Activated CD8-positive, alpha-beta memory T cell treated with anti-CD3 and anti-CD28 coated beads, Interleukin-2, amount 50 U/mL, for 1 hour (primary cell): ENCODE measurements around the gene TNFRSF13B.
"Not testable (repeated sequence)": the region's sequence is repeated elsewhere in the genome, so short reads cannot be mapped to it uniquely, and the experiment has no call there.

Experiments used
- DNase-seq: peaks from one replicate; pipeline ENCODE4 v3.0.0-alpha.2; 2020; ENCODE audit errors: extremely low read depth

Gene TNFRSF13B

DNA sequence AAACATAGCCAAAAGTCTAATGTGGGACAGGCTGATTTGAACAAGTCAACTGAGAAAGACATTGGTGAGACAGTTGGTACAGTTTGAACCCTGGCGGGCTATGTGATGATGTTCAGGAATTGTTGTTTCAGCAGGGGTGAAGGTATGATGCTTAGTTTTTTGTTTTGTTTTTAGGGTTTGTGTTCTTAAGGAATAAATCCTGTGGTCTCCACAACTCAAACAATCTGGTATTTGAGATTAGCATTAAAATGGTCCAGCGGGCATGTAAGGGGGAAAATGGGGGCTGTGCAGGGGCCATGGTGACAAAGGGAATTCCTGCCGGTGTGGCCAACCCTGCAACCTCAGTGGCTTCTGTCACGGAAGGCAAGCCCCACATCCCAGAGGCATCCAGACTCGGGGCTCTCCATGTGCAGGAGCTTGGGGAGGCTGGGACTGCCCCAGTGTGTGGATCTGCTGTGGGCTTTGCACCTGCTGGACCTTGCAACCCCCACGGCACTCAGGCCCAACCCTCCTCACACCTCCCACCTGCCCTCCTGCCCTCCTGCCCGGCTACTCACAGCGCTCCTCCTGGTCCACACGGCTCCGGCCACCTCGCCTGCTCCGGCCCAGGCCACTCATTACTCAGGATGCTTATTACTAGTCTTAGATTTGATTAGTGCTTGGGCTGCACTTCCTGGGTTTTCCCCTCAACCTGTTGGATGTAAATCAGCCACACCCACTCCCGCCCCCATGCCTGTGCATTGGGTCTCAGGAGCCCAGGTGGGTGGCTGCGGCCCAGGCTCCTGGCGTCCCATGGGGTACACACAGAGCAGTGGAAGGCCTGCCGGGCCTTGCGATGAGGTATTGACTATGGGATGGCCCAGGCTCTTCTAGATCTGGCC lies at the start of gene TNFRSF13B:
TSS of gene TNFRSF13B (minus strand) at position 661 of the 881 bp plus-strand sequence. CDS start at position 618, 43 bp downstream.
- no peak for DNase-seq

DNA sequence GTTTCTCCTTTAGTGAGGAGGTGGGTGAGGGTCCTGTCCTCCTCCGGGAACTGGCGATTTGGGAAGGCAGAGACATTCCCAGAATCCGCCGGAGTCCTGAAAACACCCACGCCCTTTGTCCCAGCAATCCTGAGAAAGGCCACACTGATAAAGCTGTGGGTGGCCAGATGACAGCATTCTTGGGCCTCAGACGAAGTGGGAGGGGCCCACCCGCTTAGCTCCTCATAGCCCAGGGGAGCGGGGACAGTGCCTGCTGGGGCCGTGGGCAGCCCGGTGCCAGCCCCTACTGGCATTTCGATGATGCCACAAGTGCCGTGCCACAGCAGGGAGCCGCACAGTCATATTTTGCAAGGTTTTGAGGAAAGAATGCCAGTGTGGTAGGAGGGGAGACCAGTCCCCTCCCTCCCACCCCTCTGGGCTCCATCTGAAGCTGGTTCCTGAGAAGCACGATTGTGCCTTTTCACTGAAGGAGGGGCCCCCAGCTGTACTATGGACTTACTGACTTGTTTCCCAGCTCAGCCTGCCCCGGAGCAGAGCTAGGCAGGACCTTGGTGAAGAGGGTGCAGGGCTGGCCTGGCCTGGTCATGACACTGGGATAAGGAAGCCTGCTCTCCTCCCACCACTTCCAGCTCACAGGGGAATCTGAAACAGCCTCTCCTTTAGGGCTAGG lies 49.4 kb upstream of the TNFRSF13B start:
- no peak for DNase-seq

DNA sequence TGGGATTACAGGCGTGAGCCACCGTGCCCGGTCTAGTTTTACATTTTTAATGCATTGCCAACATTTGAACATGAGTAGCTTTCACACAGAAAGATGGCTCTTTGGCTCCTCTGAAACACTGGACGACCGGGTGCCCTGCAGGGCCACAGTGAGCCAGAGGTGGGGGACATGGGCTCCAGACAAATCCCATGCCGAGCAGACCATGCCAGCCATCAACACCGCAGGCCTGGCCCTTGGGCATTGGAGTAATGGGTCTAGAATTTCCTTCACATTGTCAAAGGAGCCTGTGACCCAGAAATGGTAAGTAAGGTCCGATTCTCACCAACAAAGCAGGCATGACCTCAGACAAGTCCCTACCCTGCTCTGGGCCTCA lies 48.9 kb upstream of the TNFRSF13B start:
- DNase-seq, result no peak

DNA sequence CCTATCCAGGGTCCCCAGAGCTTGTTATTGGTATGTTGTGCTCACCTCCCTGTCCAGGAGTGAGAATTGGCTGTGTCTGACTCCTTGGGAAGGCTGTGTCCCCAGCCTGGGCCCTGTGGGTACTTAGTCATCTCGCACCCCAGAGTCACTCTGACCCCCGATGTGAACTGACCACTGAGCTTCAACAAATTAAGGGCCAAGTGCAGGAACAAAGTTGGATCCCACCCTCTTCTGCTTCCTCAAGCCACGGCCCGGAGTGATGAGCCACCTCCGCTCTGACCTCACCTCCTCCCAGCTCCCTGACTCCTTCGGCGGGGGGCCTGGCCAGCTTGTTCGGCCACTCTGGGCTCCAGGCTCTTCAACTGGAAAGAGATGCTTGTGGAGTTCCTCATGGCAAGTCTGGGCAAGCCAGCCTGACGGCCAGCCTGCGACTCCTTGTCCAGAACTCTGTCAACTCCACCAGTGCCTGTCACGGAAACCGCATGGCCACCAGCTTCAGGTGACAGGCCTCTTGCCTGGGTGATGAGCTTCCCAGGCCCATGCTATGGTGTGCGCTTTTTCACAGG lies 48.1 kb upstream of the TNFRSF13B start:
- DNase-seq, result no peak

DNA sequence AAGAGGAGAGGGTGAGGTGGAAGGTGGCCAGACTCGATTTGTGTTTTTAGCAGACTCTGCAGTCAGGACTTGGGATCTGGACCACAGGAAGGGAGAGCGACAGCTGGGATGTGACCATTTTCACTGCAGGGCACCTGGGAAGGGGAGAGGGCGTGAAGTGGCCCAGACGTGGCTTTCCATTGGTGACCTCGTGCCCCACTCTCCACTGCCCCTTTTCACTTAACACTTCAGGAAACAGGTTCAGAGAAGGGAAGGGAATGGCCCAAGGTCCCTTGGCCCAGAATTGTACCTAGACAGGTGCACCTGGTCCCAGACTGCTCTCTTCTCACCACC lies 47.5 kb upstream of the TNFRSF13B start:
- DNase-seq, result no peak

DNA sequence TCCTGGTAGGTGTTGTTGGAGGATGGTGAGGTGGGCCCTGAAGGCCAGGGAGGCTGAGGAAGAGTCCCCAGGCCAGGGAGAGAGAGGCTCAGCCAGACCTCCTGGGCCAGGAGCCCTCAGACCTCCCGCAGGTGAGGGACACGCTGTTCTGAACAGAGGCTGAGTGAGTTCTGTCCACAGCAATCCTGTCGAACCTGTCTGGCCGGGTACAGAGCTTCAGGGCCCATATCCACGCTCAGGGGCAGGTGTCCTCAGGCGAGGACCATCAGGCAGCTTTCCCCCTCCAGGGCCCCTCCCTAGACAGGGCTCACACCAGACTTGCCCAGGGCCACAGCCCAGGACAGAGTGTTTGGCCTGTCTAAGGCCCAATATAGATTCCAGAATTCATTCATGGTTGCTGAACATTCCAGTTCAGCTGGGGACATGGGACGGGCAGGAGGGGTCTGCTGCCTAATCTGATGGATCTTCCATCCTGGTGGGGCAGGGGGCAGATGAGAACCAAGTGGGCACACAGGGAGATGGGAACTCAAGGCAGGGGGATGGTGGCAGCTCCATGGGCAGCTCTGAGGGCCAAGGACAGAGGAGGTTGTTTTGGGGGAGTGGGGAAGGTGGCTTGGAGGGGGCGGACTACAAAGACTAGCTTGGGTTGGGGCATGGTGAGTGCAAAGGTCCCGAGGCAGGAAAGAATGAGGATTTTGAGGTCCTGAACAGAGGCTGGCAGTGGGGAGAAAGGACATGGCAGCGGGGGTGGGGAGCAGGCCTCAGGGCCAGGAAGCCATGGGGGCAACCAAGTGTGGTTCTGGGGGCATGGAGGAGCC lies 46.9 kb upstream of the TNFRSF13B start:
- DNase-seq, result no peak

DNA sequence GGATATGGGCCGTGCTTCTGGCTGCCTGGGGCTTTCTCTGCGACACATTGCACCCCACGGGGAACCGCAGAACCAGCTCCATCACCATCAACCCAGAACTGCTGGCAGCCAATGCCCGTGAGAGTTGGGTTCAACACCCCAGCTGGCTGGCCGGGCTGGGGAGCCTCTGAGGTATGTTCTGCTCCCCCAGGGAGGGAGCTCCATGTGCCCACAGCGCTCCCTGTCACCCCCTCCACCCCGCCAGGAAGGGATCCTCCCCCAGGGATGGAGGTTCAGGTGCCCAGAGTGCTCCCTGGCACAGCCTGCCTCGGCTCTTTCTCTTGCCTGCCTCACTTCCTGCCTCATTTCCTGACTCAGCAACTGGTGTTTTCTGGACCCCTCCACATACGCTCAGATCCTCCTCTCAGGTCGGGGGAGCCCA lies 46.1 kb upstream of the TNFRSF13B start:
- no peak for DNase-seq

DNA sequence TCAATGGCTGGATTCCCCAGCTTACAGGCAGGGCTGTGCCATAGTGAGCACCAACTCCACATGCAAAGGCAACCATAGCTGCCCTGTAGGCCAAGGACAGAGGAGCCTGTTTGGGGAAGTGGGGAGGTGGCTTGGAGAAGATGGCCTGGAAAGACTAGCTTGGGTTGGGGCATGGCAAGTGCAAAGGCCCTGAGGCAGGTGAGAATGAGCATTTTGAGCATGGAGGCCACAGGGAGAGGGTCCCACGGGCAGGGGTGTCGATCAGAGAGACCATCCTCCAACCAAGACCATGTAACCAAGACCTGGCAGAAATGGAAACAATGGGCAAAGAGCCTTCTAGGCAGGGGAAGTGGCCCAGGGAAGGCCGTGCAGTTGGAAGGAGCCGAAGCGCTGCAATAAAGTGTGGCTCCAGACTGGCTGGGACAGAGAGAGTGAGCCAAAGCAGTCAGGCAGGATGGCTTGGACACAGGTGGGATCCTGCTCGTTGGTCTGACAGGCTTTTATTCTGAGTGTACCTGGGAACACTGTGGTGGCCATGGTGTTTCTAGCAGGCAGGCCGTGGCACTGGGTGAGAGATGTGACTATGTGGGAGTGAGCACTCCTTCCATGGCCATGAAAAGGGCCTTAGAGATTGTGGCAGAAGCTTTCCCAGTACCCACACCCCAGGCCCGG lies 45.6 kb upstream of the TNFRSF13B start:
- DNase-seq, result no peak

DNA sequence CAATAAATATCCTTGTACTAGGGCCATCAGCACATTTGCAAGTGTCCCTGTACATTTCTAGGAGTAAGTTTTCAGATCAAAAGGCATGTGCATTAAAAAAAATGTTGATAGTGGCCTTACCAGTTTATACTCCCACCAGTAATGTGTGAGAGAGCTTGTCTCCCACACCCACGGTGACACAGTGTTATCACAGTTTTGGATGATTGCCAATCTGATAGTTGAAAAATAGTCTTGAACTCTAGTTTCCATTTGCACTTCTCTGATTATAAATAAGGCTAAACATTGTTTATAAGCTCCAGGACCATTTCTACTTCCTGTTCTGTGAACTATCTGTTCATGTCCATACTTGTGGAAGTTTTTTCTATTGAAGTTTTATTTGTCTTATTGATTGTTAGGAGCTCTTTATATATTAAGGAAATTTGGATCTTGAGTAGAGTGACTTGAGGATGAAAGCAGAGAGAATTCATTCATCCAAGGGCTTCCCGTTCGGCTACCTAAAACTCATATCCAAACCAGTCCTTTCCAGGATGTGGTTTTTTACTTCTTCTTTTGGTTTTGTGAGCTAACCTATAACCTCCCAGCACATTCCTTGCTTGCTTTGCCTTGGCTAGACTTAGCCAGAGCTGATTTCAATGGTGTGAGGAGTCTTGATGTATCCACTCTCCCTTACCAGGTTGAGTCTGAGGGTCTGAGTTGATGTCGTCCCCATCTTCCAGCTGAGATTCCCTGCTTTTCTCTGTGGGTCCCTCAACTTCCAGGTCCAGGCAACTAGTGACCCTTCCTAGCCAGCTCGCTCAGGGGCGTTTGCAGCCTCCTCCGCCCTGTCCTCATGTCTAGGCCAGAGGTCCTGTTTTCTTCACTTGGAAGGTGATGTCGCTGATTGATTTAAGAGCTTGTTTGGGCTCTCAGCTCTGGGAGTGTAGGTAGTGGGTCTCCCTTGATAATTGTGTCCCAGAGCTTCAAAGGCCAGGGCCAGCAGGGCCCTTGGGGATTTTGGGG lies 44.6 kb upstream of the TNFRSF13B start:
- DNase-seq, result not testable (repeated sequence)

DNA sequence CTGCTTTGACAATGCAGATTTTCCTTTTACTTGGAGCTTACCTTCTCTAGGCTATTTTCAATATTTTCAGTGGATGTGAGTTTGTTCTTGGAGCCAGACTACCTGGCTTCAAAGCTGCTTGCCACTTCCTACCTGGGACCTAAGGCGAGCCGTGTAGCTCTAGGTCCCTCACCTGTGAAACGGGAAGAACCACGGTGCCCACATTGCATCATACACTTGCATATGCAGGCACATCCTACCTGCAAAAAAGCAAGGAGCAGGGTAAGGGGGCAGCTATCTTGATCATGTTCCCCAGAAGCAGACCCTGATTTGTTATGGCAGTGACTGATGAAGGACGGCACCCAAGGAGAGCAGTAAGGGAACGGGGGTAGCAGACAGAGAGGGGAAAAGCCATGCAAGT lies 43.3 kb upstream of the TNFRSF13B start:
- DNase-seq, result no peak

DNA sequence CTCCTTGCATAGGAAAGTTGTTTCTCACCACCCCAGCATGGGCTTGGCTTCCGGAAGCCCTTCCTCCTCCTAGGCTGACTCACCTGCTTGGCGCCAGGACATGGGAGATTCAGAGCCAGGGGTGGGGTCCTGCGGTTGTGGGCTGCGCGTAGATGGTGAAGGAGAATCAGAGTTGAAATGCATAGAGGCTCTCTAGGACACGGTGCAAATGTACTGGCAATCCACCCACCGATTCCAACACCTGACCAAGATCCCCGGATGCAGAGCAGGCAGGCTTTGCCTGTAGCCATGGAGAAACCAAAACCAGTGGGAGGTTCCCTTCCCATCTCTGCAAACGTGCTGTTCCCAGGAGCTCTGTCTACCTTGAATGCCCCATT lies 42.8 kb upstream of the TNFRSF13B start:
- not testable (repeated sequence) for DNase-seq

DNA sequence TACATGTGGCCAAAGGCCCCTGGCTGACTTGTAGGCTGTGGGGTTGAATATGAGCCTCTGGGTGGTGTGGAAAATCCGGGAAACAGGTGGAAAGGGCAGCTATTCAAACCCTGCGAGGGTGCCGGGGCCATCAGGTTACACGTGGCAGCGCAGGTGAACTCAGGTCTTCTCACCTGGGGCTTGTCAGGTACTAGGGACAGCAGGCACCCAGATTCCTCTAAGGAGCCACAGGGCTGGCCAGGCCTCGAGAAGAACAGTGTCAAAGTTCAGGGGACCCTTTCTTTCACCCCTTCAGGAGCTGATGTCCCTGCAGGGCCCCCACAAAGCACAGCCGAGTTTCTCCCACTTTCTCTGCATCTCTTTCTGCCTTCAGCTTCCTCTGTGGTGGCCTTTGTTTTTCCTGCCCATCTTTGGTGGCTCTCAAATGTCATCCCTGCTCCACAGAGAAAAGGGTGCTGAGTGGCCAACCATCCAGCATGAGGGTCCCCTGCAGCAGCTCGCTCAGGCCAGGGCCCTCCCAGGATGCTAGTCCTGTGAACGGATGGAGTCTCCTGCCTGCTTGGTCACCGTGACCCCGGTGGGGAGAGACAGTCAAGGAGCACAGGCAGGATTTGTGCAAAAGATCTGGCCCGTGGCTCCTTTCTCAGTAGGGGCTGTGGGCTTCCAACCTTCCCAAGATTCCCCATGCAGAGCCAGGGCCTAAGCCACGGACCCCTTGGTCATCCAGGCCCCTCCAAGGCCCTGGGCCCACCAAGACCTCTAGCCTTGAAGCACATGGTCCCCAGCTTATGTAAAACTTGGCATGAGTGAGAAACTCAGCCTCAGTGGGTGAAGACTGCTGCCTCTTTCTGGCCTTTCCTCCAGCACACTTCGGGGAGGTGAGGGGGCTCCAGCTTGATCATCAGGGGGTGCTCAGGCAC lies 42.2 kb upstream of the TNFRSF13B start:
- not testable (repeated sequence) for DNase-seq

DNA sequence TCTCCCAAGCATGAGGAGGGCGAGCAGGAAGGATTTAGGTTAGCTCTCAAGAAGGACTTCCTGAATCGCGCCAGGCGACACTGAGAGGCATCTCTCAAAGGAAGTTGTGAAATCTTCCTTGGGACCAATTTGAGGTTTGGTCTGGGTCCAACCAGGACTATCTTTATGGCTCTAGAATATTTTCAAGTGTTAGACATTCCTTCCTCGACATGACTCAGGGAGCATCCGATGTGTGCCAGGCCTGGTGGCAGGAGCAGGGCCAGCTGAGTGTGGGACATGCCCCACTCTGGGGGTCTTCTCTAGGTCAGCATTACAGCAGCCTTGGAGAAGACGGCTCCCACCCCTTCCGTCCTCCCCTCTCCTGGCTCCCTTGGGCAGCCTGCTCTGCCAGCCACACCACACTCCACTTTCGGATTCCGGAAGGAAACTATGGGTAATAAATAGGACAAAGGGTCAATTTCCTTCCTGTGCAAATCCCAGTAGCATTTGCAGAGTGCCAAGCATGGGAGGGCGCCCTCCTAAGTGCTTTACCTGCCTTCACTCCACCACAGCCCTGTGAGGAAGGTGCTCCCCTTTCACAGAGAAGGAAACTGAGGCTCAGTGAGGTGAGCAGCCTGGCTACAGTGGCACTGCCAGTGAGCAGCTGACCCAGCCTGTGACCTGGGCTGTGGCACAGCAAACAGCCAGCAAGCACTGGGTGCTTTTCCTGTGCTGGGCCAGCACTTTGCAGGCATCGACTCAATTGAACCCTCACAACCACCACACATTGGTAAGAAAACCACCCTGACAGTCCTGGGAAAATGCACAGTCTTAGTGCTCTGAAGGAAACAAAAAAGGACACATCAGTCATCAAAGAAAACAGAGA lies 39.4 kb upstream of the TNFRSF13B start:
- not testable (repeated sequence) for DNase-seq

DNA sequence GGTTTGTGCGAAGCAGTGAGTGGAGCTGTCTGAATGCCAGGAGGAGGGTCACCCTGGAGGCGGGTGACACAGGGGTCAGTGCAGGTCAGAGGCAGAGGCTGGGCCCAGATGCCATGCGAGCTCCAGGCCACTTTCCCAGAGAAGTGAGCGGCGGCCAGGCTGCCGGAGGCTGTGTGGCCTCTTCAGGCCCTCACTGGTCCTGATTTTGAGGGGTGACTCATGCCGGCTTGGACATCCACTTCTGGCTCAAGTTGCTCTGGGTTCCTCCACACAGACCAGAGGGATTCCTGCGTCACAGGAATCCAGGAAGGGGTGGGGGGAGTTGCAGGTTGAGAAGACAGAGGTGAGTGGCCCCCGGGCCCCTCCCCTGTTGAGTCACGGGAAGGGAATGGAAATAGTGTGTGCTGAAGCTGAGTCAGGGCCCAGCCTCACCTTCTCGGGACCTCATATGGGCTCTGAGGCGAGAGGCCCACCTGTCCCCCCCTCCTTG lies 38.7 kb upstream of the TNFRSF13B start:
- DNase-seq, result not testable (repeated sequence)

DNA sequence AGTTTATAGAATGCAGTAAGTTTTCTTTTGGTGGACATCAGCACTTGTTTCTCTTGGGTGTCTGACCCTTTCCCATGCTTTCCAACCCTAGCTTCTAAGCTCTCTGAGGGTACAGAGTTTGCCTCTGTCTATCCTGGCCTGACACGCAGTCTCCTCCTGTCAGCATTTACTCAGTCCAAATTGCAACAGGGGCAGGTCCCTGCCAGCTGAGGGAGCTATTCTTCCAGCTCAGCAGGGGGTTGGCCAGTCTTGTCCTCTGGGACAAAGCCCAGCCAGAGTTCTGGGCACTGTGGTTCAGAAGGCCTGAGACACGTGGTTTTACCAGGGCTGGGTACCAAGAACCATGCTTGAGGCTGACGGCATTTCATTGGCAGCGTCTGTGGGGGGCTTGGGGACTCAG lies 38.1 kb upstream of the TNFRSF13B start:
- not testable (repeated sequence) for DNase-seq

DNA sequence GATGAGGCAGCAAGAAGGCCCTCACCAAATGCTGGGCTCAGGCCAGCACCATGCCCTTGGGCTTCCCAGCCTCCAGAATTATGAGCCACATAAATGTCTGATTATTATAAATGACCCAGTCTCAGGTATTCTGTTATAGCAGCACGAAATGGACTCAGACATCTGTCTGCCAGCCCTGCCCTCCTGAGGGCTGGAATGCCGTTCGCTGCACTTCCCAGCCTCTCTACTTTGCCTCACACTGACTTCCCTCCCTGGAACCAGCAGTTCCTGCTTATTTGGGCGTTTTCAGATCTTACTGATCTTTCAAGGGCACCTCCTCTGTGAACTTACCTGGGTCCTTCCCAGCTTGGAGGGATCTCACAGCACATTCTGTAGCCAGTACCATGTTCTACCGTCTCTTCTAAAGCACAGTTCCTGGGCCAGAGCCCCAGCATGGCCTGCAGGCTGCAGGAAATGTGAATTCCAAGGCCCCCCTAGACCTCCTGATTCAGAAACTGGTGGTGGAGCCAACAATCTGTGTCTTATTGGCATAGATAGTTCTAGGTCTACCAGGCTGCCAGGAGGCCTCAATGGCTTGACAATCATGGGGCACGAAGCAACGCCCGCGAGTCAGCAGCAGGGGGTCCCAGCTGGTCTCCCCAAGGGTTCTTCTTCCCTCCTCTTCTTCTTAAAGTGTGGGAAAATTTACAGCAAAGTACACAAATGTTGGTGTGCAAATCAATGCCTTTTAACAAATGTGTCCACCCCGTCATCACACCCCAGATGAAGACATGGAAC lies 36.9 kb upstream of the TNFRSF13B start:
- not testable (repeated sequence) for DNase-seq

DNA sequence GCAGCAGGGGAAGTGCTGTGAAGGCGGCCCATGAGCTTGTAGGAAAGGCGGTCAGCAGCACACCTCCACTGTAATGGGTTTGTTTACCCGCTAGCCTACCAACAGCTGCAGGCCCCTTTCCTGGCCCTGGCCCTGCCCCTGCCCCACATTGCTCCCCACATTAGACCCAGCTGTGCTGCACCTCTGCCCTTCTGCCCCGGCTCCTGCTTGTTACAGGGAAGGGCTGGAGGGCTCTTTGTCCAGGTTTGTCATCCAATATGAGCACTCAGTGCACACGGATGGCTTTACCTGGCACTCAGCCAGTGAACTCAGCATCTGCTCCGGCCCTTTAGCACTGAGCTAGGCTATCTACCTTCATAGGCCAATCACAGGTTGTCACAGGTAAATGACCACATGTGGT lies 36.0 kb upstream of the TNFRSF13B start:
- not testable (repeated sequence) for DNase-seq
